Osteocyte (in vitro differentiated cells): ENCODE measurements around the gene TMPRSS7. TPM values are rescaled to one million over a fixed set of nuclear protein-coding genes. Genes with fewer than 3 reads are reported as not detected.

ENCODE experiments used
- DNase-seq: peaks from one replicate; pipeline ENCODE4 v3.0.0; 2021; ENCODE audit warnings: mixed read lengths; ENCODE audit not compliant: unreplicated experiment; ENCODE audit errors: extremely low spot score
- H3K27ac Mint-ChIP-seq: one replicate; pipeline ENCODE4 v1.8.0; 2021; ENCODE audit warnings: mild to moderate bottlenecking, mixed read lengths; ENCODE audit not compliant: unreplicated experiment
- H3K27me3 Mint-ChIP-seq: one replicate; pipeline ENCODE4 v1.8.0; 2021; ENCODE audit warnings: mixed read lengths; ENCODE audit not compliant: unreplicated experiment
- H3K36me3 Mint-ChIP-seq: one replicate; pipeline ENCODE4 v1.8.0; 2021; ENCODE audit warnings: mixed read lengths; ENCODE audit not compliant: unreplicated experiment
- H3K4me1 Mint-ChIP-seq: one replicate; pipeline ENCODE4 v1.8.0; 2021; ENCODE audit warnings: mixed read lengths; ENCODE audit not compliant: unreplicated experiment
- H3K4me3 Mint-ChIP-seq: one replicate; pipeline ENCODE4 v1.8.0; 2021; ENCODE audit warnings: mild to moderate bottlenecking, moderate library complexity, mixed read lengths; ENCODE audit not compliant: unreplicated experiment
- H3K9me3 Mint-ChIP-seq: one replicate; pipeline ENCODE4 v1.8.0; 2021; ENCODE audit warnings: mixed read lengths; ENCODE audit not compliant: unreplicated experiment
- CTCF ChIP-seq: fragments of 200-600 bp; sonication (generic); IDR thresholded peaks from 2 replicates; pipeline ENCODE4 v1.5.0; 2021; ENCODE audit warnings: antibody characterized with exemption, mild to moderate bottlenecking, moderate library complexity
- total RNA-seq: library from RNA; stranded (reverse); gene quantifications from 2 replicates; pipeline ENCODE4 v1.2.1, GENCODE V29; 2021

Gene TMPRSS7
- total RNA-seq, 1 donor from 2014 or later: not detected

GRCh38 chr3:112003321-112004080, 31.0 kb upstream of the TMPRSS7 start:
- Mint-ChIP-seq H3K36me3 (no peaks in the 10 kb centered on the region), H3K27me3 (no peaks in the 10 kb centered on the region), H3K9me3 (no peaks in the 10 kb centered on the region), H3K27ac (no peak overlapping the region), H3K4me1 (peaks cover 22% of the 10 kb centered on the region), H3K4me3 (no peak overlapping the region)
- TF ChIP-seq CTCF: no peak
- DNase-seq: no peak

GRCh38 chr3:112004187-112004586, 30.3 kb upstream of the TMPRSS7 start:
- Mint-ChIP-seq H3K9me3 (no peaks in the 10 kb centered on the region), H3K4me1 (peaks cover 15% of the 10 kb centered on the region), H3K36me3 (no peaks in the 10 kb centered on the region), H3K27ac (no peak overlapping the region), H3K4me3 (no peak overlapping the region), H3K27me3 (no peaks in the 10 kb centered on the region)
- no peak for TF ChIP-seq CTCF
- no peak for DNase-seq

GRCh38 chr3:112004669-112005068, 29.9 kb upstream of the TMPRSS7 start:
- no peaks in the 10 kb centered on the region for H3K9me3 Mint-ChIP-seq
- no peak for TF ChIP-seq CTCF
- H3K4me1 Mint-ChIP-seq: peaks cover 11% of the 10 kb centered on the region
- no peak overlapping the region for H3K4me3 Mint-ChIP-seq
- H3K27me3 Mint-ChIP-seq: no peaks in the 10 kb centered on the region
- no peak overlapping the region for H3K27ac Mint-ChIP-seq
- DNase-seq: no peak
- H3K36me3 Mint-ChIP-seq: no peaks in the 10 kb centered on the region

GRCh38 chr3:112005091-112005672, 29.4 kb upstream of the TMPRSS7 start:
- Mint-ChIP-seq H3K27me3 (no peaks in the 10 kb centered on the region), H3K4me3 (no peak overlapping the region), H3K4me1 (peaks cover 11% of the 10 kb centered on the region), H3K9me3 (no peaks in the 10 kb centered on the region), H3K27ac (no peak overlapping the region), H3K36me3 (no peaks in the 10 kb centered on the region)
- TF ChIP-seq CTCF: no peak
- no peak for DNase-seq

- Mint-ChIP-seq H3K9me3 (no peaks in the 10 kb centered on the region), H3K4me1 (peaks cover 28% of the 10 kb centered on the region), H3K27ac (no peak overlapping the region), H3K36me3 (no peaks in the 10 kb centered on the region), H3K27me3 (no peaks in the 10 kb centered on the region), H3K4me3 (no peak overlapping the region)
- no peak for DNase-seq
- no peak for TF ChIP-seq CTCF
Measured at GRCh38 chr3:112007633-112008032, 26.9 kb upstream of the TMPRSS7 start.
